GM12878 (cell line): ENCODE results near the gene HDGFL1.

Experiments used
- CTCF ChIP-seq, 3 experiments: IDR thresholded peaks in 2 of 3; conservative IDR thresholded peaks in 1 of 3; 2 replicates each; pipeline ENCODE4 v1.5.1; 2011; ENCODE audit warnings: low read depth in 3 of 3, low read length in 3 of 3, mild to moderate bottlenecking in 3 of 3, control low read depth in 2 of 3, moderate library complexity in 2 of 3, inconsistent platforms in 1 of 3, mixed read lengths in 1 of 3; ENCODE audit not compliant: control insufficient read depth in 2 of 3, insufficient read depth in 1 of 3; ENCODE audit errors: extremely low read depth in 1 of 3
- E2F4 ChIP-seq: IDR thresholded peaks from 2 replicates; pipeline ENCODE4 v1.6.1; 2012; ENCODE audit warnings: low read depth, low read length, improper control_type of control experiment
- EGR1 ChIP-seq, 2 experiments: IDR thresholded peaks; 1 replicate in 1 of 2; 2 replicates in 1 of 2; pipeline ENCODE4 v1.6.1; 2011 to 2012; ENCODE audit warnings: low read depth in 2 of 2, low read length in 2 of 2, borderline replicate concordance in 1 of 2, mild to moderate bottlenecking in 1 of 2, moderate library complexity in 1 of 2
- HDAC6 ChIP-seq: fragments of 200-600 bp; sonication (generic); IDR thresholded peaks from one replicate; pipeline ENCODE4 v1.8.0; 2017; ENCODE audit warnings: antibody characterized with exemption; ENCODE audit not compliant: unreplicated experiment
- MAX ChIP-seq: IDR thresholded peaks from 2 replicates; pipeline ENCODE4 v1.6.1; 2012; ENCODE audit warnings: low read depth, low read length, improper control_type of control experiment
- PAX8 ChIP-seq: fragments of 450-650 bp; IDR thresholded peaks from 2 replicates; pipeline ENCODE4 v1.6.1; 2017; ENCODE audit warnings: mild to moderate bottlenecking, moderate library complexity
- POLR2A ChIP-seq: IDR thresholded peaks from 2 replicates; pipeline ENCODE4 v1.6.1; 2011; ENCODE audit warnings: low read depth, mild to moderate bottlenecking, low read length
- POLR2AphosphoS5 ChIP-seq: IDR thresholded peaks from 2 replicates; pipeline ENCODE4 v1.6.1; 2011; ENCODE audit warnings: mild to moderate bottlenecking, low read length, inconsistent platforms
- SIN3A ChIP-seq: IDR thresholded peaks from 2 replicates; pipeline ENCODE4 v1.6.1; 2012; ENCODE audit warnings: low read depth, low read length, improper control_type of control experiment
- SIX5 ChIP-seq: IDR thresholded peaks from 2 replicates; pipeline ENCODE4 v1.6.1; 2011; ENCODE audit warnings: mild to moderate bottlenecking, low read depth, low read length, moderate library complexity; ENCODE audit not compliant: severe bottlenecking

GRCh38 chr6:22596011-22596410, 26.6 kb downstream of the HDGFL1 start:
- TF ChIP-seq CTCF (IDR thresholded peaks at IDR 0.05 in 2 of 3, conservative IDR thresholded peaks at IDR 0.05 in 1 of 3; ENCODE audit: control insufficient read depth in 2 of 3, extremely low read depth in 1 of 3, insufficient read depth in 1 of 3, low read depth in 3 of 3, low read length in 3 of 3) (no peak), MAX (no peak), POLR2A (no peak), POLR2AphosphoS5 (no peak), PAX8 (no peak), SIN3A (no peak), HDAC6 (no peak), E2F4 (no peak), EGR1 (IDR thresholded peaks at IDR 0.05; ENCODE audit: borderline replicate concordance in 1 of 2, low read depth in 2 of 2, low read length in 2 of 2) (no peak), SIX5 (no peak)
